CD8-positive, alpha-beta memory T cell (primary cell): Measurements from ENCODE around the gene MISP. TPM values are rescaled to one million over a fixed set of nuclear protein-coding genes. Genes with fewer than 3 reads are reported as not detected.

Experiments
- CTCF ChIA-PET: fragments of 350-600 bp; sonication (Branson Sonifier 250); formaldehyde crosslinking; loops from one replicate; lab custom pipeline; 2021; ENCODE audit warnings: antibody characterized with exemption; lab: Charles Lee
- POLR2A ChIA-PET: fragments of 350-600 bp; sonication (Branson Sonifier 250); formaldehyde crosslinking; loops from one replicate; lab custom pipeline; 2021; ENCODE audit warnings: antibody characterized with exemption; lab: Charles Lee
- DNase-seq, 5 donors: peaks; one replicate each; pipeline versions ENCODE4 v3.0.0 to v3.0.0-alpha.2; 2020 to 2022; ENCODE audit warnings: mixed read lengths in 1 of 5
- H3K27ac ChIP-seq: one replicate; pipeline ENCODE4 v1.7.0; 2013; ENCODE audit warnings: low read depth, mild to moderate bottlenecking, low read length, moderate library complexity
- H3K27me3 ChIP-seq: 2 replicates; pipeline ENCODE4 v1.7.0; 2013; ENCODE audit warnings: low read length, mild to moderate bottlenecking; ENCODE audit not compliant: insufficient read depth, poor library complexity, severe bottlenecking
- H3K36me3 ChIP-seq: 2 replicates; pipeline ENCODE4 v1.7.0; 2013; ENCODE audit warnings: mild to moderate bottlenecking, low read length, moderate library complexity; ENCODE audit not compliant: insufficient read depth
- H3K4me1 ChIP-seq: 2 replicates; pipeline ENCODE4 v1.7.0; 2013; ENCODE audit warnings: mild to moderate bottlenecking, low read length, moderate library complexity; ENCODE audit not compliant: insufficient read depth
- H3K4me3 ChIP-seq: 2 replicates; pipeline ENCODE4 v1.7.0; 2013; ENCODE audit warnings: mild to moderate bottlenecking, low read length
- H3K9me3 ChIP-seq: 2 replicates; pipeline ENCODE4 v1.7.0; 2013; ENCODE audit warnings: mild to moderate bottlenecking, low read length
- H3K27ac Mint-ChIP-seq, 8 donors: one replicate each; pipeline ENCODE4 v1.8.0; 2020 to 2021; ENCODE audit warnings: mixed read lengths in 8 of 8, mild to moderate bottlenecking in 6 of 8, inconsistent platforms in 3 of 8, moderate library complexity in 3 of 8
- H3K27me3 Mint-ChIP-seq, 2 donors: one replicate each; pipeline ENCODE4 v1.8.0; 2020 to 2021; ENCODE audit warnings: mixed read lengths in 2 of 2, mild to moderate bottlenecking in 1 of 2, moderate library complexity in 1 of 2
- H3K36me3 Mint-ChIP-seq, 3 donors: one replicate each; pipeline ENCODE4 v1.8.0; 2020 to 2021; ENCODE audit warnings: mixed read lengths in 3 of 3, inconsistent platforms in 1 of 3, mild to moderate bottlenecking in 1 of 3
- H3K4me1 Mint-ChIP-seq, 3 donors: one replicate each; pipeline ENCODE4 v1.8.0; 2020 to 2021; ENCODE audit warnings: mixed read lengths in 3 of 3, inconsistent platforms in 1 of 3, mild to moderate bottlenecking in 1 of 3
- H3K4me3 Mint-ChIP-seq, 7 donors: one replicate each; pipeline ENCODE4 v1.8.0; 2020 to 2021; ENCODE audit warnings: mixed read lengths in 7 of 7, mild to moderate bottlenecking in 6 of 7, moderate library complexity in 4 of 7, inconsistent platforms in 2 of 7
- H3K9me3 Mint-ChIP-seq, 5 donors: one replicate each; pipeline ENCODE4 v1.8.0; 2020 to 2022; ENCODE audit warnings: mixed read lengths in 5 of 5, mild to moderate bottlenecking in 3 of 5, moderate library complexity in 2 of 5, inconsistent platforms in 1 of 5
- polyA plus RNA-seq: library from polyadenylated mRNA; unstranded; fragments of 300-500 nt; fragmentation: Illumina TruSeq; gene quantifications from one replicate; pipeline ENCODE4 v1.2.3, GENCODE V29; 2021
- total RNA-seq, 2 experiments: library from RNA; stranded (reverse); gene quantifications; one replicate each; pipeline ENCODE4 v1.2.3, GENCODE V29; 2021

The MISP gene
- total and polyA plus RNA-seq, 3 experiments from 2014 or later, result not detected

- Mint-ChIP-seq H3K9me3 (peaks cover 2 to 5% (median 4%) of the 10 kb centered on the region in 5 donors), H3K27me3 (peaks cover 17 to 33% of the 10 kb centered on the region in 2 donors), H3K4me3 (no peak overlapping the region), H3K36me3 (no peaks in the 10 kb centered on the region), H3K4me1 (no peaks in the 10 kb centered on the region), H3K27ac (no peak overlapping the region)
- CTCF ChIA-PET, result no interaction called here
- no peak overlapping the region for H3K27ac ChIP-seq
- POLR2A ChIA-PET, result interaction anchor here (0.6 kb wide), 2 partner anchors 57 to 74 kb away, joined by 3 read pairs; no protein-coding TSS in a partner anchor
- no peaks in the 10 kb centered on the region for H3K27me3 ChIP-seq
- H3K4me3 ChIP-seq, result no peak overlapping the region
- no peaks in the 10 kb centered on the region for H3K36me3 ChIP-seq
- no peaks in the 10 kb centered on the region for H3K9me3 ChIP-seq
- DNase-seq, result no peak
- no peaks in the 10 kb centered on the region for H3K4me1 ChIP-seq
Observed at GRCh38 chr19:719636-720344, 31.1 kb upstream of the MISP start.

- H3K9me3 ChIP-seq, result no peaks in the 10 kb centered on the region
- H3K9me3 Mint-ChIP-seq, result peaks cover 0 to 4% (median 2%) of the 10 kb centered on the region in 5 donors
- H3K27me3 ChIP-seq, result no peaks in the 10 kb centered on the region
- DNase-seq, result no peak
- H3K27me3 Mint-ChIP-seq, result peaks cover 15 to 30% of the 10 kb centered on the region in 2 donors
- no peaks in the 10 kb centered on the region for H3K4me1 Mint-ChIP-seq
- H3K36me3 Mint-ChIP-seq, result no peaks in the 10 kb centered on the region
- no peak overlapping the region for H3K27ac ChIP-seq
- no peak overlapping the region for H3K4me3 ChIP-seq
- ChIA-PET CTCF (no interaction called here), POLR2A (no interaction called here)
- no peak overlapping the region for H3K4me3 Mint-ChIP-seq
- H3K27ac Mint-ChIP-seq, result no peak overlapping the region
- H3K4me1 ChIP-seq, result no peaks in the 10 kb centered on the region
- no peaks in the 10 kb centered on the region for H3K36me3 ChIP-seq
Observed at GRCh38 chr19:720345-721160, 30.4 kb upstream of the MISP start.

DNA sequence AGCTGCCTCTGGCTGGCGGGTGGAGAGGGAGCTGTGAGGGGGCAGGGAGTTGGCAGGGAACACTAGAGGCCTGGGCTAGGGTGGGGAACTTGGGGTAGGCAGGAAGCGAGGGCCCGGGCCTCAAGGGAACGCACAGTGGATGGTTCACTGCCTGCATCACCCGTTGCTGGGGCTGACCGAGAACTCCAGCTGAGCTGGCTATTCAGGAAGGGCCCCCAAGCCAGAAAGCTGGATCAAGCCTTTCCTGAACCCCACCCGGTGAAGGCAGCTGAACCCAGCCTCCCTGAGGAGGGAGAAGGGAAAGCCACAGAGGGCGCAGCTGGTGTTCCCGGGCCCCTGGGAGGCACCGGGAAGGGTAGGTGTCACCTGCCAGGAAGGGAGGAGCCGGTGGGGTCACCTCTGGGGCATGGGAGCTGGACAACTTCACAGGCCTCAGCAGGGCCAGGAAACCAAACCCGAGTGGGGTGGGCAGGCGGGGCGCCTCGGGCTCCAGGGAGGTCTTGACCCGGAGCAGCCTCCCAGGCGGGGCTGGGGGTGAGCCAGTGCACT, 28.3 kb upstream of the MISP start:
- no peak overlapping the region for H3K4me3 Mint-ChIP-seq
- peaks cover 17 to 25% of the 10 kb centered on the region in 2 donors for H3K27me3 Mint-ChIP-seq
- CTCF ChIA-PET, result no interaction called here
- POLR2A ChIA-PET, result interaction anchor here (0.5 kb wide), 1 partner anchor 51 kb away, joined by 3 read pairs; no protein-coding TSS in a partner anchor
- no peaks in the 10 kb centered on the region for H3K9me3 Mint-ChIP-seq
- DNase-seq, result no peak
- no peak overlapping the region for H3K4me3 ChIP-seq
- H3K27ac ChIP-seq, result no peak overlapping the region
- no peaks in the 10 kb centered on the region for H3K27me3 ChIP-seq
- no peaks in the 10 kb centered on the region for H3K36me3 Mint-ChIP-seq
- no peak overlapping the region for H3K27ac Mint-ChIP-seq
- no peaks in the 10 kb centered on the region for H3K36me3 ChIP-seq
- H3K4me1 Mint-ChIP-seq, result no peaks in the 10 kb centered on the region
- H3K9me3 ChIP-seq, result no peaks in the 10 kb centered on the region
- H3K4me1 ChIP-seq, result no peaks in the 10 kb centered on the region

- no peaks in the 10 kb centered on the region for H3K27me3 ChIP-seq
- no peaks in the 10 kb centered on the region for H3K4me1 ChIP-seq
- H3K36me3 Mint-ChIP-seq, result no peaks in the 10 kb centered on the region
- H3K27me3 Mint-ChIP-seq, result peaks cover 13 to 21% of the 10 kb centered on the region in 2 donors
- peak overlapping the region in 1 of 7 donors; percentile 27 for H3K4me3 Mint-ChIP-seq
- no peak overlapping the region for H3K27ac Mint-ChIP-seq
- no peak overlapping the region for H3K27ac ChIP-seq
- no peak for DNase-seq
- H3K4me1 Mint-ChIP-seq, result no peaks in the 10 kb centered on the region
- ChIA-PET POLR2A (interaction anchor here (0.5 kb wide), 1 partner anchor 51 kb away, joined by 3 read pairs; no protein-coding TSS in a partner anchor), CTCF (no interaction called here)
- no peaks in the 10 kb centered on the region for H3K36me3 ChIP-seq
- no peaks in the 10 kb centered on the region for H3K9me3 Mint-ChIP-seq
- no peaks in the 10 kb centered on the region for H3K9me3 ChIP-seq
- no peak overlapping the region for H3K4me3 ChIP-seq
Observed at GRCh38 chr19:723247-723646, 27.7 kb upstream of the MISP start.

DNA sequence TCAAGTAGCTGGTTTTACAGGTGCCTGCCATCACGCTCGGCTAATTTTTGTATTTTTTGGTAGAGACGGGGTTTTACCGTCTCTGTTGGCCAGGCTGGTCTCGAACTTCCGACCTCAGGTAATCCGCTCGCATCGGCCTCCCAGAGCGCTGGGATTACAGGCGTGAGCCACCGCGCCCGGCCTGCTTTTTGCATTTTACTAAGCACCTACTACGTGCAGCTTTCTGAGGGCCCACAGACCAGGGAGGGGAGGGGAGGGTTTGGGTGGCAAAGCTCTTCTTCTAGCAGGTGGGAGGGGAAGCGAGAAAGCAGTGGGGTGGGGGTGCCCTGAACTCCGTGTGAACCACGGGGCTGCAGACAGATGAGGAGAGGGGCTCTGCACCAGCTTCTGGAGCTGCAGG, 27.2 kb upstream of the MISP start:
- POLR2A ChIA-PET, result no interaction called here
- Histone ChIP-seq H3K27me3 (no peaks in the 10 kb centered on the region), H3K4me3 (no peak overlapping the region), H3K9me3 (no peaks in the 10 kb centered on the region), H3K4me1 (no peaks in the 10 kb centered on the region), H3K27ac (no peak overlapping the region), H3K36me3 (no peaks in the 10 kb centered on the region)
- Mint-ChIP-seq H3K4me1 (no peaks in the 10 kb centered on the region), H3K27me3 (peaks cover 10 to 17% of the 10 kb centered on the region in 2 donors), H3K4me3 (no peak overlapping the region), H3K27ac (no peak overlapping the region), H3K9me3 (no peaks in the 10 kb centered on the region), H3K36me3 (no peaks in the 10 kb centered on the region)
- DNase-seq, result no peak
- CTCF ChIA-PET, result no interaction called here

GRCh38 chr19:725461-726089, 25.3 kb upstream of the MISP start:
- Histone ChIP-seq H3K27ac (no peak overlapping the region), H3K4me1 (no peaks in the 10 kb centered on the region), H3K36me3 (no peaks in the 10 kb centered on the region), H3K9me3 (no peaks in the 10 kb centered on the region), H3K4me3 (no peak overlapping the region), H3K27me3 (no peaks in the 10 kb centered on the region)
- H3K36me3 Mint-ChIP-seq, result no peaks in the 10 kb centered on the region
- H3K4me3 Mint-ChIP-seq, result no peak overlapping the region
- no peaks in the 10 kb centered on the region for H3K4me1 Mint-ChIP-seq
- POLR2A ChIA-PET, result no interaction called here
- CTCF ChIA-PET, result no interaction called here
- H3K27ac Mint-ChIP-seq, result no peak overlapping the region
- no peak for DNase-seq
- peaks cover 10 to 17% of the 10 kb centered on the region in 2 donors for H3K27me3 Mint-ChIP-seq
- no peaks in the 10 kb centered on the region for H3K9me3 Mint-ChIP-seq

- DNase-seq, result no peak
- ChIA-PET POLR2A (no interaction called here), CTCF (no interaction called here)
- Mint-ChIP-seq H3K27me3 (peaks cover 8 to 13% of the 10 kb centered on the region in 2 donors), H3K36me3 (no peaks in the 10 kb centered on the region), H3K9me3 (no peaks in the 10 kb centered on the region), H3K4me1 (no peaks in the 10 kb centered on the region), H3K4me3 (no peak overlapping the region), H3K27ac (no peak overlapping the region)
- H3K4me3 ChIP-seq, result no peak overlapping the region
- no peaks in the 10 kb centered on the region for H3K36me3 ChIP-seq
- no peaks in the 10 kb centered on the region for H3K9me3 ChIP-seq
- no peaks in the 10 kb centered on the region for H3K4me1 ChIP-seq
- H3K27me3 ChIP-seq, result no peaks in the 10 kb centered on the region
- H3K27ac ChIP-seq, result no peak overlapping the region
Observed at GRCh38 chr19:726993-727956, 23.6 kb upstream of the MISP start.
